Activated gamma-delta T cell treated with anti-CD3 and anti-CD28 coated beads, Interleukin-2, amount 50 U/mL, for 16 hours (primary cell): Measurements from ENCODE around the gene COL19A1.
"Not testable (repeated sequence)": the region's sequence is repeated elsewhere in the genome, so short reads cannot be mapped to it uniquely, and the experiment has no call there.

Experiments used
- DNase-seq: peaks from one replicate; pipeline ENCODE4 v3.0.0-alpha.2; 2020; ENCODE audit warnings: low read depth

COL19A1 gene

DNA sequence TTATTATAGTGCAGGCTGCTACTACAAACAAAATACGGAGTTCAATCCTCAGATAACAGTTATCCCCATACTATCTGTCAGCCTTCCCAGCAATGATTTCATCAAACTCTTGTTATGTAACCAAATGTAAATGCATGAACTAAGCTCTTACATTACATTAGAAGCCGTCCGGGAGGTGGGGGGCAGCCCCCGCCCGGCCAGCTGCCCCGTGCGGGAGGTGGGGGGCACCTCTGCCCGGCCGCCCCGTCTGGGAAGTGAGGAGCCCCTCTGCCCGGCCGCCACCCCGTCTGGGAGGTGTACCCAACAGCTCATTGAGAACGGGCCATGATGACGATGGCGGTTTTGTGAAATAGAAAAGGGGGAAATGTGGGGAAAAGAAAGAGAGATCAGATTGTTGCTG is 99.6 kb downstream of the COL19A1 start:
- not testable (repeated sequence) for DNase-seq

DNA sequence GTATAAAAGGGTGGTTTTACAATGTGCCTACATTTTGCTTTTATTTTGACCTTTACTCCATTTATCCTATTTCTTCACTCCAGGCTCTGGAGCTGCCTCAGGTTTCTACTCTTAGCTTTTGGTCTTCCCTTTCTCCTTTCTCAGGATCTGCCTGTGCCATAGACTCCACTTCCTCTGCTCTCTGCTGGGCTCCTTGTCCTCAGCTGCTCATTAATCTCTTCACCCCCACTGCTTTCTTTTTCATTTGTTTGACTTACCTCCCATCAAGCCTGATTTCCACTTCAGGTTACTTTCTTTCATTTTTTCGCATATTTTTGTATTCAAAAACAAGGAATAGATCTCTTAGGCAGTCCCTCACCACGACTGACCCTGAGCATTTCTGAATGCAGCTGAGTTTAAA is 106.8 kb downstream of the COL19A1 start:
- no peak for DNase-seq

DNA sequence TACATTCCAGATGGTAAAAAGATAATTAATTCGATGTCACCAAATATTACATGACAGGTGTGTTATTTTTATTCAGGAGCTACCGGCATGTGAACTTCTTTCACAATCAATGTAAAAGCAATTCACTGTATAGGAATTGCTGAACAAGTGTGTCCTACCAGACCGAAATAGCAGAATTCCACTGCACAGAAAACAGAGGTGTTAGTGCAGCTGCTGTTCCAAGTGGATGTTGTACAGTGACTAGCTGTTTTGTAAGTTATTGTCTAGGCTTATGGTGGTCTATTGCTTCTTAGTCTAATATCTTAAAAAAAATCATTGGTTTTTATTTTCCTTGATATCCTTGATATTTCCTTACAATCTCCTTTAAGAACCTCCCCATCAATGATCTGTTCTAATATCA is 107.4 kb downstream of the COL19A1 start:
- no peak for DNase-seq

DNA sequence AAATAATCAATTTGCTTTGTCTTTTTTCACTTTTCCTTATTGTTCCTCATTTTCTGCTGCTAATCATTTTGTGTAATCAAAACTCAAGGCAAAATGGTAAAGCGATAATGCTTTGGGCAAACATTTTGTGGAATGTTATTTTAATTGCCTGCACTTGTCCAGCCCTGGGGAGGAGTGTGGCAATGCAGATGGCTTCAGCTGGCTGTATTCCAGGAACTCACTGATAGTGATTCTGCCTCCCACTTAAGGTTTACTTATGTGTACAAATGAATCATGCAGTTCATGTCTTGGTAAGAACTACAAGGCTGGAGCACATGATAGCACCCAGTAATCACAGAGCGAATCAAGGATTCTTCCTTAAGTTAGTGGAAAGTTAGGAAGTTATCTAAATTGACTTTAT is 107.8 kb downstream of the COL19A1 start:
- no peak for DNase-seq

DNA sequence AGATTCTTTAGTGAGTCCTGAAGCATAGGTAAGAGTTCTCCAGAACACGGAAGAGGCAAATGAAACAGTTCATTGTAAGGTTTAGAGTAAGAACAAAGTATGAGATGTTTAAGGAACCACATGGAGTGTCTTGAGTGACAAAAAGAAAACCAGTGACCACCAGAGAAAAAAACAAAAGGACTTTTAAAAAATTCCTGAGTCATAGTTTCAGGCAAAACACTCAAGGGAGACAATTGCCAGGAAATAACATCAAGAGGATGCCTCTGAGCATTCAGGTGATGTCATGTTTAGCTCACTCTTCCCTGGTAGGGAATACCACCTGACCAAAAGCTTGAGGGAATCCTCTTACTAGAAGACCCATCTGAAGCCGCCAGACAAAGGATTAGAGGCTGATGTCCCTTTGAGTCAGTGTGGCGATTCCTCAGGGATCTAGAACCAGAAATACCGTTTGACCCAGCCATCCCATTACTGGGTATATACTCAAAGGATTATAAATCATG is 110.3 kb downstream of the COL19A1 start:
- DNase-seq: no peak

DNA sequence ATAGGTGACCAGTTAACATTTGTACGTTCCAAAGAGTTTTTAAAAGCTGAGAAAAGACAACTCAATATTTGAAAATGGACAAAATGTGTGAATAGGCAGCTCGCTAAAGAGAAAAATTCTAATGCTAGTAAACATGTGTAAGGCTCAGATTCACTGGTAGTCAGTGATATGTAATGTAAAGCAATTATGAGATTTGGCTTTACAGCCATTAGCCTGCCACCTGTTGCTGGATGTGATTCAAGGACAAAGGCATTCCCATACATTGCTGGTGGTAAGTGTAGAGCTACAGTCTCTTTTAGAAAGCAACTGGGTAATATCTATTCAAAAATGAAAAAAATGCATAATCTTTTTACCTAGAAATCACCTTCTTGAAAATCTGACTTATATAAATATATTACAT is 114.3 kb downstream of the COL19A1 start:
- no peak for DNase-seq

DNA sequence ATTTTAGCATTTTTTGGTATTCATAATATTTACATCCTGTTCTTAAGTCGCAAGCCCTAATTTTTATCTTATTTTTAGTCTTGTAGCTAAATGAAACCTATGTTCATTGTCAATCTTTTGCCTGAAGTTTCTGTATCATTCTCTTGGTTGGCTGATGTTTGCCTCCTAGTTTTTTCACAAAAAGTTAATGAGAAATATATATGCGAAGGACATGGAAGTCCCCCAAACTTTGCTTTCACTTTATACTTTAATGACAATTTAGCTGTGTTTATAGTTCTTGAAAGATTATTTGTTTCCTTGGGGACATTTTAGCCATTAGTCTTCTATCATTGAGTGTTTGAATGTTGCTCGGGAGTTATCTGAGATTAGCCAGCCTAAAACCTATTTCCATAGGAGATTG is 118.2 kb downstream of the COL19A1 start:
- no peak for DNase-seq

DNA sequence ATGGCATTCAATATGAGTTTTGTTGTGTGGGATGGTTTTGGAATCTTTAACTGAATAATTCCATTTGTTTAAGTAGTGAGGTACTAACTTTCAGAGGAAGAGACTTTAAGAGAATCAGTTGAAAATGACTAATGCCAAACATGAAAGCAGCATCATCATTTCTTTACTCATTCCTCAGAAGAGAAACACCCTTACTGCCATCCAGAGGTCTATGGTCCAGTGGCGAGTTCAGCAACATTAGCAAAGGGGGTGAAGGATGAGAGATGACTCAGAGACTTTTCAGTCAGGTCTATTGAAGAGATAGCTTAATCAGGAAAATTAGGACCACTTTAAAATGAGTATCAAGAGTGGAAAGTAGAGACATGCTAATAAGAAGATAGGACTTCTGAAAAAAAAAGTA is 118.8 kb downstream of the COL19A1 start:
- no peak for DNase-seq

DNA sequence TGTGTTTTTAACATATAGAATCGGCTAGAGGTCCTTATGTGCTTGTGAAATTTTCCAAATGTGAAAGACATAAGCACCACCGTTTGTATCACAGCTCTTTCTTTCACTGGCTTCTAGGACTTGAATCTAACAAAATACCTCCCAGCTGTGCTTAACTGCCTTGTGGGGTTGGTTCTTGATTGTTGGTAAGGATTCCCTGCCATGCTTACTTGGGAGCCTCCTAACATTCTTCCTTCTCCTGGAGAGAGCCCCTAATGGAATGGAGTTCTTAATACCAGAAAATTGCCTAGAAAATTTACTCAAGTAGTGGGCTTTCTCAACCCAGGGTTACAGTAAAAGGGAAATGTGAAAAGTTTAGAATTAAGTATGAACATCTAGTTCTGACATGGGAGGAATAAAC is 121.2 kb downstream of the COL19A1 start:
- no peak for DNase-seq

DNA sequence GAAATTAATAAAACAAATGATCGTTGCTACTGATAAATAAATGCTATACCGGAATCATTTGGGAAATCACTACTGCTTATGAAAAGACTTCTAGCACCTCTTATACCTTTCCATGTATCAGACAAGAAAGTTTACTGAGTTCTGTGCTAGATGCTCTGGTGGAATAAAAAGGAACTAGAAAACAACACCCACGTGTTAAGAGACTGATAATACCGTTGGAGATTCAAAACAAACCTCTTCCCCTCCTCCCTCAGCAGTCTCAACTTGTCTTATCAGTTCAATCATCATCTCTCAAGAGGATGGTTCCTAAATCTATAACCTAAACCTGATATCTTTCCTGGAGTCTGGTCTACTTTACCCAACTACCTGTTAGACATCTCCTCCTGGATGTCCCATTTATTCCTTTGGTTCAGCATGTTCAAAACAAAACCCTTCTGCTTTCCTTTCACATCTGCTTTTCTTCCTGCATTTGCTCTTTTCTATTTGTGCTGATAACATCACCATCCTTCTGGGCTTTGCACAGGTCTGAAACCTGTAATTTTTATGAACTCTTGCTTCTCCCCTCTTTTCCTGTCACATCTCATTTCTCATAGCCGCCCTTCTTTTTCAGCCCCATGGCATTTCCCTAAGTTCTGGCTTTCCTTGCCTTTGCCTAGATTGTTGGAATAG is 122.2 kb downstream of the COL19A1 start:
- no peak for DNase-seq

DNA sequence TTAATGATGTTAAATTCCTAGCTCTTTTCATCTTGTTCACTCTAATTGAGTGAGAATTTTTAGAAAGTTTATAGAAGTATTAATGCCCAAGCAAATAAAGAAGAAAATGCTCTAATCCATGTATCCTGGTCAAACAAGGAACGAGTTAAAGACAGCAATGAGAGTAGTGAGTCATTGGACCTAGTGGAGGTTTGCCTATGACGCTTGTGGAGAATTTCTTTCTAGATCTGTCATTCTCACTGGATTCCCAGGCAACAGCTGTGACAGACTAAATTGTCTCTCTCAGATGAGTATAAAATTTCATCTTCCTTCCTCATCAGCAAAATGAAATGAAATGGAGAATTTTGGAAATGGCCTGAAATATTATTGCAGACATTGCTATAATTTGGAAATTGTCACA is 127.9 kb downstream of the COL19A1 start:
- no peak for DNase-seq

DNA sequence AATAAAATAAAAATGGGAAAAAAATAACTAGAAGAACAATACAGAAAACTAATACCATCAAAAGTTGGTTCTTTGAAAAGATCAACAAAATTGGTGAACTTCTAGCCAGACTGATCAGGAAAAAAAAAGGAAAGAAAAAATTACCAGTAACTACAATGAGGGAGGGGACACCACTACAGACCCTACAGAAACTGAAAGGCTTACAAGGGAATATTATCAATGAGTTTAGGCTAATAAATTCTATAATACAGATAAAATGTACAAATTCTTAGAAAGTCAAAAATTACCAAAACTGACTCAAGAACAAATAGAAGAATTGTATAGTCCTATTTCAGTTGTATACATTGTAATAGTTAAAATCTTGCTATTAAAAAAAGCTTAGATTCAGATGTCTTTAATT is 141.8 kb downstream of the COL19A1 start:
- no peak for DNase-seq

DNA sequence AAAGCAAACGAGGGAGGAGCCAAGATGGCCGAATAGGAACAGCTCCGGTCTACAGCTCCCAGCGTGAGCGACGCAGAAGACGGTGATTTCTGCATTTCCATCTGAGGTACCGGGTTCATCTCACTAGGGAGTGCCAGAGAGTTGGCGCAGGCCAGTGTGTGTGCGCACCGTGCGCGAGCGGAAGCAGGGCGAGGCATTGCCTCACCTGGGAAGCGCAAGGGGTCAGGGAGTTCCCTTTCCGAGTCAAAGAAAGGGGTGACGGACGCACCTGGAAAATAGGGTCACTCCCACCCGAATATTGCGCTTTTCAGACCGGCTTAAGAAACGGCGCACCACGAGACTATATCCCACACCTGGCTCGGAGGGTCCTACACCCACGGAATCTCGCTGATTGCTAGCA is 144.0 kb downstream of the COL19A1 start:
- DNase-seq: not testable (repeated sequence)

DNA sequence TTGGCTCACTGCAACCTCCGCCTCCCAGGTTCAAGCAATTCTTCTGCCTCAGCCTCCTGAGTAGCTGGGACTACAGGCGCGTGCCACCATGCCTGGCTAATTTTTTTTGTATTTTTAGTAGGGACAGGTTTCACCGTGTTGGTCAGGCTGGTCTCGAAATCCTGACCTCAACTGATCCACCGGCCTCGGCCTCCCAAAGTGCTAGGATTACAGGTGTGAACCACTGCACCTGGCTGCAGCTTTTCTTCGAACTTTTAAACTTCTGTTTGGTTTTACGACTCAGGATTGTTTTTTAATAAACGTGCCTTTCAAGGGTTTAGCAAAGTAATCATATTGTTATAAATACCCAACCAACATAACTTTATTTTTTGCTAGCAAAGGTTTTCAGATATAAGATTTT is 156.8 kb downstream of the COL19A1 start:
- not testable (repeated sequence) for DNase-seq

DNA sequence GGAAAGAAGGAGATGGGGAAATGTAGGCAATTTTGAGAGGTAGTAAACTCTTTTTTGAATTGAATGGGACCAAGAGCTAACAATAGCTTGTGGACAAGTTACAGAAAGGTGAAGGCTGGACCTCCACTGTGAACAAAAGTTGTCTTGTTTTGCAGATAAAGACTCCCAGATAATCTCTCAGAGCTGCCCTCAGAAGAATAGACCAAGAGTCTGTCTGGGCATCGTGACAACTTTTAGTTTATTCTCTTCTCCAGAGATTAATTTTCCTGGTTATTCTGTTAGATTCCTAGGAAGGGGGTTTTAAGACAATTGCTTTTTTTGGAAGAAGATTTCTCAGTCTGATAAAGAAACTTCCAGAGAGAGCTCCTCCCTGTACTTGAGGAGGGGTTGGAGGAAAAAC is 161.9 kb downstream of the COL19A1 start:
- no peak for DNase-seq

DNA sequence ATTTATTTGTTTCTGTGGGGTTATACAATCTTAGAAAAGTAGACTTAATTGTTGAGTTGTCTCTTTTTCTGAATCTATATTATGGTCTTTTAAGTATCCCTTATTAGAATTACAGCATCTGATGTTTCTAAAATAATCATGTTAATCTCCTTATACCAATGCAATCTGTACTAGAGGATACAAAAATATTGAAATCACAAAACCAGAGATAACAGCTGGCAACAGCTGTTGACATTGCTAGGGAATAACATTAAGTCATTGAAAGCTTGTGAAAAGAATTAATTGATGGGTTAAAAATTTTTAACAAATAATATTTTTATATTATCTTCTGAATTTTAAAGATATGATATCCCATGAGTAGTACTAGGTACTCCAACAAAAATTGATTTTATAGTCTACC is 162.6 kb downstream of the COL19A1 start:
- no peak for DNase-seq

DNA sequence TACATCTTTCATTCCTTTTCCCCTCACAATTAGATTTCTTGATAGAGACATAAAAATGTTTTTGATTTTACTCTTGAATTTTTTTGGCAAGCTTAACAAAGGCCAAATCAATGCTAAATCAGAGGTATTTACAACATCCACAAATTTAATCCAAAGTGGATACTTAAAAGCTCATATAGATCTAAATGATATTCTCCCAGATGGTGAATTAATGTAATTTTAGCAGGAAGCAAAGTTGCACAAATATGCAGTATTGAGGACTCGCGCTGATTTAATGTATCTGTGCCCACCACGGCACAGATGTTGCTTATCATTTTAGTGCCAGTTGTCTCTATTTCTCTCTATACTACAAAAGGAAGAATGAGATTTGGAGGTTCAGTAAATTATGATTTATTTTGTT is 167.4 kb downstream of the COL19A1 start:
- DNase-seq: no peak

DNA sequence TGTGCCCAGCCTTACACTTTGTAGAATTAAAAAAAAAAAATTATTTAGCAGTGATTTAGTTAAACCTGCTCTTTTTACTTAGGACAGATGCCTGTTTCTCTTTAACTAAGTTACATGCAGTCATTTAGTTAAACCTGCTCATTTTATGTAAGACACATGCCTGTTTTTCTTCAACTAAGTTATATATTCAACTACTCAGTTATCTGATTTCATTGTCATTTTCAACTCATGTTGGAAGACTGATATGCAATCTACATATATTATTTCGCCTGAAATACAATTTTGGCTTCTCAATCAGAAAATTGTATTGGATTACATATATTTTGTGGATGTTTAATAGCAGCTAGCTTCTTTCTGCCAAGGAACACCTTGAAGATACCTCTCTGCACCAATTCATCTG is 171.1 kb downstream of the COL19A1 start:
- no peak for DNase-seq

DNA sequence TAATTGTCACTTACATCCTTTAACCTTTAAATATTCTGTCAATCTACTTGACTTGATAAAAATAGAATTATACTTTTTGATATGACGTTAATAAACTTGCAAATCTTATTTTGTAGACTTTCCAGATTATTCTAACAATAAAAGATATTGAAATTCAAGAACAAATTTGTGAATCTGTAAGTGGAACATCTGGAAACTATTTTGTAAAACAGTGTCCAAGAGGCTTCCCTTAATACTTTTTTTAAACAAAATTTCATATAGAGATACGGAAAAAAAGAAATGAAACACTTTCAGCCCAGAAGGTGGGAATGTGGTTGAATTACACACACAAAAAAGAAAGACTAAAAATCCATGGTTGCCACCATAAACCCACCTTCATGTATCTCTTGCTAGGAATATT is 174.4 kb downstream of the COL19A1 start:
- DNase-seq: no peak

DNA sequence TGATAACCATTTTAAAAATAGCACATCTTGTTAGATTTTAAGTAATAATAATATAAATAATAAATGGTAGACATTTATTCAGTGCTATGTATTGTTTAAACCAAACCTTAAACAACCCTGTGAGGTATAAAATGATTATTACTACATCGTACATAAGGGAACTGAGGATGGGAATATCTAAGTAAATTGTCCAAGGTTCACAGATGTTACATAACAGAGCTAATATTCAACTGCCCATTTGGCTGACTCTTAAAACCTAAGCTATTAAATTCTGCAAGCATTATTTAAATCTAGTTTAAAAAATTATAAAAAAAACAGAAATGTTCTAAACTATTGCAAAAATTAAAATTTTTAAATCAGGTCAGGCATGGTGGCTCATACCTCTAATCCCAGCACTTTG is 175.1 kb downstream of the COL19A1 start:
- DNase-seq: no peak

DNA sequence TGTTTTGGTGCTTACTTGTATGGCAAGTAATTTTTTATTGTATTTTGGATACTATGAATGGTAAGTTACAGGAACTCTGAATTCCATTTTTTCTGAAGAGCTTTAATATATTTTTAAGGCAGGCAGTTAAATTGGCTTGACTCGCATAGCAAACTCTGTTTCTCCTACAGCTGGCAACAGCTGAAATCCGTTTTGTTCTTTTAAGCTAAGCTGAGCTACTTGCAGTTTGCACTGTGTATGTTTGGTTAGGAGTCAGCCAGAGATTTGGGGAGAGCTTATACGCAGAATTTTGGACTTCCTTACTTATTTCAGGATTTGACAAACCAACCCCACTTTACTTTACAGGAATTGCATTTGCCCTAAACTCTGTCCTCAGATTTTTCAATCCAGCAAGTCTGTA is 179.1 kb downstream of the COL19A1 start:
- DNase-seq: no peak

DNA sequence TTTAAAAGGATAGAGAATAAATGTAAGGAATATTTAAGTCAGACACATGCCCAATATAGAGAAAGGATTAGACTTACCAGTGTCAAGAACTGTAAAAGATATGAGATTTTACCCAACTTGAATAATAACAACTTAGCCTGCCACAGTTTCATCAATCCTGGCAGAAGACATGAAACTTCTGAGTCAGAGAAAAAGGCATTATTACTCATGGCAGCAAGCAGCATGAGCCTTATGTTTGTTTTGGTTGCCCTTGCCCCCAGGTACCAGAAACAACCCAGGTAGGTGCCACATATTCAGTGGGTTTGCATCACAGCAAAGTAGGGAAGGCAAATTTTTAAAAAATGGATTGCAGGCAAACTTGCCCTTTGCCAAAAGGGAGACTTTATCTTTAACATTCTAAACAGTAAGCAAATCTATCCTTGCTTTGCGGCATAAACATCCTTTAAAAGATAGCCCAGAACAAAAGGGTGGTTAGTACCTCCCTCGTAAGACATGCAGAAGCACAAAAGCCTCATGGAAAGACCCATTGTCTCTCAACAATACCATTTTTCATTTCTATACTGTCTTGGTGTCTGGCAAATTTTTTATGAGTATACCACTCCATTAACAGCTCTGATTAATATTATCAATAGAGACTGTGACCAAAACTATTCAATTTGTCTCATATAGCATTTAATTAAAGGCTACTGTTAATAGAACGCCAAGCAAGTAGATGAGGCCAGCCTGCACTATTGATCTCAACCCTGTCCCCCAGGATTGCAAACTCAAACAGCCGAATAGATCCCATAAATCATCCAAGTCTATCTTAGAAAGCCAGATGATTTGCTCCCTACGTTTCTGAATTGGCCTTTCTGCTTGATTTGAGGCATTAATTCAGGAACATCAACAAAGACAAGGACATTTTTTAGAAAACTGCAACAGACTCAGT is 185.1 kb downstream of the COL19A1 start:
- DNase-seq: no peak

DNA sequence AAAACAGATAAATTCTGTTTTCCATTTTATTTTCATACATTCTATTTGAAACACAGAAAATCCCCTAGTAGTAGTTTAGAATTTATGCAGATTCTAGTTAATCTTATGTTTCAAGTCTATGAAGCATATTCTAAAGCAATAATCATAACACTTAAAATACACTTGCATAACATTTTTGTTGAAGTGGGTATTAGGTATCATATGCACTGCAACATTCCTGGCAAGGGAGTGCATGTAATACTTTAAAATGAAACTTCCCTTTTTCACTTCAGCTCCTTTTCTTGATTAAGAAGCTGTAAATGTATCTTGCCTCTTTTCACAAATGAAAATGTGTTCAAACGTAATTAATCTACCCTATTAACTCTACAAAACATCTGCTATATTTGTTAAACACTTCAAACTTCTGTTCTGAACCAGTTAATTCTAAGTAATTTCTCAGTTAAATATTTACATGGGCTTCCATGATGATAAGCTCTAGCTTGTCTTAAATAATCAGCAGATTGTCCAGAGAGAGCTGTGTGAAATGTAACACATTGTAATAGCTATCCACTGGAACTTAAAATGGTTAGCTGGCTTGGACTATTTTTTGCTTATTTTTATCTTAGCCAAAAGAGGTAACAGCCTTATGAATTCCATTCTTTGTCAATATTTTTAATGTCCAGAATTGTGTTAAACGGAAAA is 192.8 kb downstream of the COL19A1 start:
- DNase-seq: no peak
